ENCODE measurements around the gene ABCG8. TPM values are rescaled to one million over a fixed set of nuclear protein-coding genes. Genes with fewer than 3 reads are reported as not detected.
"Not testable (repeated sequence)": the region's sequence is repeated elsewhere in the genome, so short reads cannot be mapped to it uniquely, and the experiment has no call there.

The ABCG8 gene
- total RNA-seq, 3 donors from 2014 or later, result 0.15 TPM; not detected in 2

GRCh38 chr2:43905871-43906270, 67.1 kb downstream of the ABCG8 start:
- H3K9me3 ChIP-seq, result no peaks in the 10 kb centered on the region
- no peak for DNase-seq (ENCODE audit: low spot score in 2 of 2)
- no peaks in the 10 kb centered on the region for H3K4me1 ChIP-seq
- TF ChIP-seq POLR2A (IDR thresholded peaks at IDR 0.05) (no peak), POLR2AphosphoS5 (IDR thresholded peaks at IDR 0.05) (no peak)
- TF ChIP-seq, protein P1, sequence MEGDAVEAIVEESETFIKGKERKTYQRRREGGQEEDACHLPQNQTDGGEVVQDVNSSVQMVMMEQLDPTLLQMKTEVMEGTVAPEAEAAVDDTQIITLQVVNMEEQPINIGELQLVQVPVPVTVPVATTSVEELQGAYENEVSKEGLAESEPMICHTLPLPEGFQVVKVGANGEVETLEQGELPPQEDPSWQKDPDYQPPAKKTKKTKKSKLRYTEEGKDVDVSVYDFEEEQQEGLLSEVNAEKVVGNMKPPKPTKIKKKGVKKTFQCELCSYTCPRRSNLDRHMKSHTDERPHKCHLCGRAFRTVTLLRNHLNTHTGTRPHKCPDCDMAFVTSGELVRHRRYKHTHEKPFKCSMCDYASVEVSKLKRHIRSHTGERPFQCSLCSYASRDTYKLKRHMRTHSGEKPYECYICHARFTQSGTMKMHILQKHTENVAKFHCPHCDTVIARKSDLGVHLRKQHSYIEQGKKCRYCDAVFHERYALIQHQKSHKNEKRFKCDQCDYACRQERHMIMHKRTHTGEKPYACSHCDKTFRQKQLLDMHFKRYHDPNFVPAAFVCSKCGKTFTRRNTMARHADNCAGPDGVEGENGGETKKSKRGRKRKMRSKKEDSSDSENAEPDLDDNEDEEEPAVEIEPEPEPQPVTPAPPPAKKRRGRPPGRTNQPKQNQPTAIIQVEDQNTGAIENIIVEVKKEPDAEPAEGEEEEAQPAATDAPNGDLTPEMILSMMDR (IDR thresholded peaks at IDR 0.05), result no peak
- H3K4me3 ChIP-seq, result no peak overlapping the region
- H3K27me3 ChIP-seq, result no peaks in the 10 kb centered on the region
- H3K36me3 ChIP-seq, result no peaks in the 10 kb centered on the region
- intact Hi-C loops (cut with DNase I; ENCODE audit: low total_unique reads), result no loop called here
- no peak overlapping the region for H3K27ac ChIP-seq

- intact Hi-C loops (cut with DNase I; ENCODE audit: low total_unique reads), result no loop called here
- Histone ChIP-seq H3K27me3 (no peaks in the 10 kb centered on the region), H3K4me1 (no peaks in the 10 kb centered on the region), H3K36me3 (no peaks in the 10 kb centered on the region), H3K4me3 (no peak overlapping the region), H3K9me3 (no peaks in the 10 kb centered on the region), H3K27ac (no peak overlapping the region)
- TF ChIP-seq POLR2AphosphoS5 (IDR thresholded peaks at IDR 0.05) (no peak), POLR2A (IDR thresholded peaks at IDR 0.05) (no peak)
- TF ChIP-seq, protein P1 (IDR thresholded peaks at IDR 0.05), result no peak
- no peak for DNase-seq (ENCODE audit: low spot score in 2 of 2)
These were observed 67.8 kb downstream of the ABCG8 start for GRCh38 chr2:43906448-43907109.

DNA sequence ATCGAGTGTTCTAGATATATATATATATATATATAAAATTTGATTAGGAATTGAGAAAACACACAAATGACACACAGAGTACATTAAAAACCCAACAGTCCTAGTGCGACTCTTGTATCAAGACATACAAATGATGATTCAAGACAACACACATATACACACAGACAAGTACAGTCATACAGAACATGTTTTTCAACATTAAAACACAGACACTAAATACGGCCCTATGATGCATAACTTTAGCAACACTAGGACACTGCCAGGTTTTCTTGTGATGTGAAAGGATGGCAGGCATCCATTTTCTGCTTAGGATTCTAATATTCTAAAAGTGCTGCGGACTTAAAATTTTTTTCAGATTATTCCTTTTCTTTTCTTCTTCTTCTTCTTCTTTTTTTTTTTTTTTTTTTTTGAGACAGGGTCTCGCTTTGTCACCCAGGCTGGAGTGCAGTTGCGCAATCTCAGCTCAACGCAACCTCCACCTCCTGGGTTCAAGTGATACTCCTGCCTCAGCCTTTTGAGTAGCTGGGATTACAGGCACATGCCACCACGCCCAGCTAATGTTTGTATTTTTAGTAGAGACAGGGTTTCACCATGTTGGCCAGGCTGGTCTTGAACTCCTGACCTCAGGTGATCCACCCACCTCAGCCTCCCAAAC, 72.5 kb downstream of the ABCG8 start:
- H3K9me3 ChIP-seq; DNase-seq (ENCODE audit: low spot score in 2 of 2); intact Hi-C loops (cut with DNase I; ENCODE audit: low total_unique reads); H3K4me1 ChIP-seq; H3K27me3 ChIP-seq; H3K27ac ChIP-seq; H3K36me3 ChIP-seq; H3K4me3 ChIP-seq: not testable (repeated sequence)

DNA sequence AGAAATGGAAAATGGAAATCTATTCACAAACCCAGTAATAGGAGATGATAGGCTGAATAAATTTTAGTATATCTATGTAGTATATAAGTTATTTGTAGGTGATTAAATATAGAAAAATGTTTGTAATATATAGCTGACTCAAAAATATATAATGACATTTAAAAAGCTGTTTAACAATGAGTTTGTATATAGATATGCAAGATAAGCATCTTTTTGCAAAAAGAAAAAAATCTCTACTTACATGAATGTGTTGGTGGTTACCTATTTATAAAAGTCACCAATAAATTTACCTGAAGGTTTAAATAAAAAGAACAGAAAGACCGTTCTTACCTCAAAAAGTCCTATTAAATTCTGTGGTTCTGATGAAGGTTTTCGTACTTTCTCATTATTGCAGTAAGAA, 85.7 kb downstream of the ABCG8 start:
- Histone ChIP-seq H3K27ac (no peak overlapping the region), H3K9me3 (no peaks in the 10 kb centered on the region), H3K4me1 (no peaks in the 10 kb centered on the region), H3K27me3 (no peaks in the 10 kb centered on the region), H3K36me3 (peaks cover 3% of the 10 kb centered on the region), H3K4me3 (no peak overlapping the region)
- DNase-seq (ENCODE audit: low spot score in 2 of 2), result no peak
- intact Hi-C loops (cut with DNase I; ENCODE audit: low total_unique reads), result no loop called here
- TF ChIP-seq, protein P1 (IDR thresholded peaks at IDR 0.05), result no peak
- TF ChIP-seq POLR2AphosphoS5 (IDR thresholded peaks at IDR 0.05) (no peak), POLR2A (IDR thresholded peaks at IDR 0.05) (no peak)

DNA sequence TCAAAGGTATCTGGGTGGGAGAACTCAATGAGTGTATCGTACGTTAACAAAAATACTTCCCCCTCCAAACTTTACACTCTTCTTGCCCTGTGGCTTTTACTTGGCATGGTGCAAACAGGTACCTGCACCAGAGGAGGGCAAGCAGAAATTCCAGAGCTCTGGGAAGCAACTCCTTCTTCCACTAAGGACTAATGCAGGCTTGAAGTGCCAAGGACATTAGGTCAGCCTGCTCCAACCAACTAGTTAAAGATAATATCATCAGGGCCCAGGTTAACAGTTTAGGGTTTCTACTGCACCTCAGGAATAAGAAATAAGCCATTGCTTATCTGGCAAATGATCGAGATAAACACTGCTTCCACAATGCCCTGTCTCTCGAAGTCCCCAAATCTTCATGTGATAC, 86.7 kb downstream of the ABCG8 start:
- DNase-seq (ENCODE audit: low spot score in 2 of 2), result no peak
- Histone ChIP-seq H3K27me3 (no peaks in the 10 kb centered on the region), H3K36me3 (peaks cover 3% of the 10 kb centered on the region), H3K4me3 (no peak overlapping the region), H3K27ac (no peak overlapping the region), H3K9me3 (no peaks in the 10 kb centered on the region), H3K4me1 (no peaks in the 10 kb centered on the region)
- TF ChIP-seq, protein P1 (IDR thresholded peaks at IDR 0.05), result no peak
- TF ChIP-seq POLR2AphosphoS5 (IDR thresholded peaks at IDR 0.05) (no peak), POLR2A (IDR thresholded peaks at IDR 0.05) (no peak)
- intact Hi-C loops (cut with DNase I; ENCODE audit: low total_unique reads), result no loop called here
